ENCODE results near the gene FAM200C. TPM values are rescaled to one million over a fixed set of nuclear protein-coding genes. Genes with fewer than 3 reads are reported as not detected.

FAM200C gene
- total RNA-seq = 1 to 10 TPM; 1.6 to 5.9 (median 2.9) TPM
- 1 to 10 TPM; 1.8 to 2.5 (median 2.0) TPM for polyA plus RNA-seq
- long read RNA-seq, donor 1, transcript ZBED8-201 (2 exons, 2,851 nt) = major isoform, 5 of 6 reads
- long read RNA-seq, donor 1, partial matches to known transcripts = 0 of 6 reads
- long read RNA-seq, donor 1, other reads (novel, unspliced or antisense) = 0 of 6 reads
- long read RNA-seq, donor 2, transcript ZBED8-201 (2 exons, 2,851 nt) = major isoform, 7 of 8 reads
- long read RNA-seq, donor 2, partial matches to known transcripts = 0 of 8 reads
- long read RNA-seq, donor 2, other reads (novel, unspliced or antisense) = 0 of 8 reads

DNA sequence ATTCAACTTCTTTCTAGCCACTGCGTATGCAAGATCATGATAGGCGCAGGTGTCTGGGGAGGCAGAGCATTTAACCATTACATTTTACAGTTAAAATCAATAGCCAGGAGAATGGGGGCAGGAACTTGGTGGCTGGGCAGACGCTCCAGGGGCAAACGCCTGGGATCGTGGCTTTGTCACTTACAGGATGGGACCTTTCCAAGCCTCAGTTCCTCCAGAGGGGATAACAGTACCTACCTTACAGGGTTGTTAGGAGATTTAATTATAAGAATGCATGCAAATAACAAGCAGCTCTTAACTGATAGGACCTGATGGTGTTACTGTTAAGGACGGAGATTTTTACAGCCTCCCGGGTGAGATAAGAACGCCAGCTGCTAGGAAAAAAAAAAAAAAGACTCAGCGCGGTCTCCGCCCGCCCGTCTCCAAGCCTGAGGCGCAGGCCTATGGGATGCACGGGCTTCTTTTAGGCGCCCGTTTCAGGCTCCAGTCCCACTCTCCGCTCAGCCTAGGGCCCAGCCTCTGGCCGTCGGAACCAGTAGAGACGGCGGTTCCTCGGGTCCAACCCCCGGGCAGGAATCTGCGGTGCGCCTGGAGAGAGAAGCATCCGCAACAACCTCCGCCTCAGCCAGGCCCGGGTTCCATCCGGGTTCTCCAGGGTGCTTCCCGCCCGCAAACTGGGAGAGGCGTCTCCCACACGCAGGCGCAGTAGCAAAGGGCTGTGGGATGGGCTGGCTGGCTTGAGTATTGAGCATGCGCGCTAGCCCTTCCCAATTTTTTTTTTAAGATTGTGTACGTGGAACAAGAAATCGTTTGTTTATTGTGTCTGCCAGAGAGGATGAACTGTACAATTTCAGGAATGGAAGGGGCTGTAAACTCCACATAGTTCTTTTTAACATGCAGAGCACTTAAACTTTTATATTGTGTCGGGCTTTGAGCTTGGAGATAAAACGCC lies at the start of gene FAM200C:
FAM200C (minus strand) TSS at position 653 of the 952 bp plus-strand sequence. CDS start 4,564 bp downstream, outside the sequence.
- H3K4me1 ChIP-seq = peaks cover 4 to 35% (median 24%) of the 10 kb centered on the region in 6 donors
- intact Hi-C loops (cut with DNase I; ENCODE audit: low total_unique reads) = no loop called here
- DNase-seq = peak; percentile 90
- TF ChIP-seq POLR2A (IDR thresholded peaks at IDR 0.05) = peak in 1 of 3 donors; percentile 74
- TF ChIP-seq POLR2AphosphoS5 (IDR thresholded peaks at IDR 0.05) = peak; percentile 91 to 95 (median 93)
- TF ChIP-seq, protein P1, sequence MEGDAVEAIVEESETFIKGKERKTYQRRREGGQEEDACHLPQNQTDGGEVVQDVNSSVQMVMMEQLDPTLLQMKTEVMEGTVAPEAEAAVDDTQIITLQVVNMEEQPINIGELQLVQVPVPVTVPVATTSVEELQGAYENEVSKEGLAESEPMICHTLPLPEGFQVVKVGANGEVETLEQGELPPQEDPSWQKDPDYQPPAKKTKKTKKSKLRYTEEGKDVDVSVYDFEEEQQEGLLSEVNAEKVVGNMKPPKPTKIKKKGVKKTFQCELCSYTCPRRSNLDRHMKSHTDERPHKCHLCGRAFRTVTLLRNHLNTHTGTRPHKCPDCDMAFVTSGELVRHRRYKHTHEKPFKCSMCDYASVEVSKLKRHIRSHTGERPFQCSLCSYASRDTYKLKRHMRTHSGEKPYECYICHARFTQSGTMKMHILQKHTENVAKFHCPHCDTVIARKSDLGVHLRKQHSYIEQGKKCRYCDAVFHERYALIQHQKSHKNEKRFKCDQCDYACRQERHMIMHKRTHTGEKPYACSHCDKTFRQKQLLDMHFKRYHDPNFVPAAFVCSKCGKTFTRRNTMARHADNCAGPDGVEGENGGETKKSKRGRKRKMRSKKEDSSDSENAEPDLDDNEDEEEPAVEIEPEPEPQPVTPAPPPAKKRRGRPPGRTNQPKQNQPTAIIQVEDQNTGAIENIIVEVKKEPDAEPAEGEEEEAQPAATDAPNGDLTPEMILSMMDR (IDR thresholded peaks at IDR 0.05 in 8 of 11, conservative IDR thresholded peaks at IDR 0.05 in 3 of 11) = no peak
- H3K27me3 ChIP-seq (replicated peaks in 1 of 7) = no peaks in the 10 kb centered on the region
- 1 to 2% (median 1%) methylated on average over 36 to 41 of the region's 41 CpGs for WGBS, 5 donors
- peaks cover 3 to 35% (median 33%) of the 10 kb centered on the region in 6 donors for H3K36me3 ChIP-seq
- no peaks in the 10 kb centered on the region for H3K9me3 ChIP-seq
- H3K4me3 ChIP-seq = peak within 1 kb of the TSS; percentile 50 to 90 (median 67)
- peak within 1 kb of the TSS; percentile 15 to 89 (median 84) for H3K27ac ChIP-seq

- Histone ChIP-seq H3K4me1 (no peaks in the 10 kb centered on the region), H3K9me3 (no peaks in the 10 kb centered on the region), H3K27ac (no peak overlapping the region), H3K36me3 (no peaks in the 10 kb centered on the region), H3K27me3 (replicated peaks in 1 of 7) (no peaks in the 10 kb centered on the region), H3K4me3 (no peak overlapping the region)
- 89 to 94% (median 91%) methylated on average over 3 of the region's 3 CpGs for WGBS, 5 donors
- intact Hi-C loops (cut with DNase I; ENCODE audit: low total_unique reads) = no loop called here
- no peak for DNase-seq
- TF ChIP-seq, protein P1 (IDR thresholded peaks at IDR 0.05 in 8 of 11, conservative IDR thresholded peaks at IDR 0.05 in 3 of 11) = no peak
- TF ChIP-seq POLR2AphosphoS5 (IDR thresholded peaks at IDR 0.05) (no peak), POLR2A (IDR thresholded peaks at IDR 0.05) (no peak)
Observed at GRCh38 chr5:160449458-160449857, 49.6 kb upstream of the FAM200C start.

DNA sequence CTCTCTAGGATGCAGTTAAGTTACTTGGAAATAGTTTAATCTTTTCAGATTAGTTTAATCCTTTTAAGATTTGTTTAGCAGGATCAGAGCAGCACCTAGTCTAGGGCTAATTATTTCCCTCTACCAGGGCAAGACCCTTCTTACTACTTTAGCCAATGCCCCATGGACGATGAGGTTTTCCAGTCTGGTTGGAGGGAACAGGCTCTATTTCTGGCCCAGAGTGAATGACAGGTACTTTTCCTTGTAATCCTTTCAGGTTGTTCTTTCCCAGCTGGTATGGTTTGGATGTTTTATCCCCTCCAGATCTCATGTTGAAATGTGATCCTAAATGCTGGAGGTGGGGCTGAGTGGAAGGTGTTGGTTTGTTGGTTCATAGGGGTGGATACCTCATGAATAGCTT lies 49.0 kb upstream of the FAM200C start:
- intact Hi-C loops (cut with DNase I; ENCODE audit: low total_unique reads) = no loop called here
- H3K27ac ChIP-seq = no peak overlapping the region
- no peaks in the 10 kb centered on the region for H3K4me1 ChIP-seq
- WGBS, 5 donors = 76 to 100% (median 93%) methylated on average over 1 of the region's 1 CpG
- no peaks in the 10 kb centered on the region for H3K9me3 ChIP-seq
- no peaks in the 10 kb centered on the region for H3K27me3 ChIP-seq (replicated peaks in 1 of 7)
- H3K36me3 ChIP-seq = no peaks in the 10 kb centered on the region
- no peak for TF ChIP-seq POLR2A (IDR thresholded peaks at IDR 0.05)
- no peak for TF ChIP-seq POLR2AphosphoS5 (IDR thresholded peaks at IDR 0.05)
- TF ChIP-seq, protein P1 (IDR thresholded peaks at IDR 0.05 in 8 of 11, conservative IDR thresholded peaks at IDR 0.05 in 3 of 11) = no peak
- no peak for DNase-seq
- H3K4me3 ChIP-seq = no peak overlapping the region

DNA sequence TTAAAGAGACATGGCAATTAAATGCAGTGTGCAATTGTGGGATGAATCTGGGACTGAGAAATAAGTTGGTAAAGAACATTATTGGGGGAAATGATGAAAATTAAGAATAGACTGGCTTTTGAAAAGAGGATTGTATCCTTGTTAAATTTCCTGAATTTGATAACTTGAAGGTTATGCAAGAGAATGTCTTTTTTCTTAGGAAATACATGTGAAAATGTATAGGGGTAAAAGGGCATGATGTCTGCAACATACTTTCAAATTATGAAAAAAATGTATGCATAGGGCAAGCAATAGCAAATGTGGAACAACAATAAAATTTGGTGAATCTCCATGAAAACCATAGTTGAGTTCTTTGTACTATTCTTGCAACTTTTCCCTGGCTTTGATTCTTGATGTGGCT lies 45.9 kb upstream of the FAM200C start:
- Histone ChIP-seq H3K4me3 (no peak overlapping the region), H3K36me3 (no peaks in the 10 kb centered on the region), H3K9me3 (no peaks in the 10 kb centered on the region), H3K27me3 (replicated peaks in 1 of 7) (no peaks in the 10 kb centered on the region), H3K4me1 (peaks cover 0 to 9% (median 0%) of the 10 kb centered on the region in 6 donors), H3K27ac (no peak overlapping the region)
- no peak for DNase-seq
- intact Hi-C loops (cut with DNase I; ENCODE audit: low total_unique reads) = no loop called here
- TF ChIP-seq POLR2AphosphoS5 (IDR thresholded peaks at IDR 0.05) (no peak), POLR2A (IDR thresholded peaks at IDR 0.05) (no peak)
- TF ChIP-seq, protein P1 (IDR thresholded peaks at IDR 0.05 in 8 of 11, conservative IDR thresholded peaks at IDR 0.05 in 3 of 11) = no peak

Data from spleen (tissue), 13 donors.